Dendritic cell treated with granulocyte-macrophage colony-stimulating factor and Interleukin-4, amounts not matched to agents 40 ng/mL and 50 ng/mL, for 4 days (primary cell): ENCODE measurements around the gene ENTPD2.
A peak's percentile ranks its signal among the peaks of the same experiment; 100 is the strongest.

ENCODE experiments used
- H3K27ac Mint-ChIP-seq: one replicate; pipeline ENCODE4 v1.8.0; 2022; ENCODE audit warnings: mild to moderate bottlenecking, mixed read lengths
- H3K27me3 Mint-ChIP-seq: one replicate; pipeline ENCODE4 v1.8.0; 2022; ENCODE audit warnings: mild to moderate bottlenecking, mixed read lengths
- H3K36me3 Mint-ChIP-seq: one replicate; pipeline ENCODE4 v1.8.0; 2022; ENCODE audit warnings: low read depth, mixed read lengths
- H3K4me1 Mint-ChIP-seq: one replicate; pipeline ENCODE4 v1.8.0; 2022; ENCODE audit warnings: low read depth, mixed read lengths
- H3K4me3 Mint-ChIP-seq: one replicate; pipeline ENCODE4 v1.8.0; 2022; ENCODE audit warnings: mild to moderate bottlenecking, moderate library complexity, mixed read lengths
- H3K9me3 Mint-ChIP-seq: one replicate; pipeline ENCODE4 v1.8.0; 2022; ENCODE audit warnings: mixed read lengths
- intact Hi-C: fragments of 100-400 bp; cut with micrococcal nuclease; formaldehyde crosslinking; loops from one replicate; pipeline ENCODE4 v1.15.0; 2022

ENTPD2 gene

DNA sequence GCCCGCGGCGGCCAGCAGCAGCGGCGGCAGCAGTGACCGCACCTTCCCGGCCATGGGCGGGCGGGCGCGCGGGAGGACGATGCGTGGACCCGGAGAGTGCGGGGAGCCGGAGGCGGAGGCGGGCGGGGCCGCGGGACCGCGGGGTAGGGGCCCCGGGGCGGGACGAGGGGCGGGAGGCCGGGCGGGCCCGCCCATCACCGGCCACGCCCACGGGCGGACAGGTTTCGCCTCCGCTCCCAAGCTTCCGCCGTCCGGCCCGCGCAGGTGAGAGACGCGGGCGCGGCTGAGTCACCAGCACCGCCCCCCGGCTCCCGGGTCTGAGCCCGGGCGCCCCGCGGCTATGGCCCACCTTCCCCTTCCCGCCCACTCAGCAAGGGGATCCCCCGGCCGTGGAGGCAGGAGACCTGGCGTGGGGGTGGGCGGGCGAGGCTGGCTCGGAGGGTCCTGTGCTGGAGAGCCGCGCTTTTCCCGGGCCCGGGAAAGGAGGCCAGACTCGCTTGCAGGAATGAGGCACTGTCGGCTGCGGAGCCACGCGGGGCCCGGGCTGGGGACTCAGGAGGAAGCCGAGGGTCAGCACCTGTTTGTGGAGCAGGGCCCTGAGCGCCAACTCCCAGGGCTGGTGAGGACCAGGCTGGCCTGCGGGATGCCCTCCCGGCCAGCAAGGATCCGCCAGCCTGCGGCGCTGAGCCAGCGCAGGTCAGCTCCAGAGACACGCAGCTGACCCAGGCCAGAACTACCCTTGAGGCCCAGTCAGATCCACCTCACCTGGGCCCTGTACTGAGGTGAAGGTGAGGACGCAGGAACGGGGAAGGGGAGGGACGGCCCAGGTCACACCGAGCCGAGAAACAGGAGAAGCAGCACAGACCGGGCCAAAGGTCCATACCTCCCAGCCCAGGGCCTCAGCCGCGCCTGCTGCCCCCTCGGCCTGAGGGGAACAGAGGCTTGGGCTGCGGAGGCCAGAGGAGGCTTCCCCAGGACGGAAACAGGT is at the start of gene ENTPD2:
Gene ENTPD2, minus strand, starts transcription at position 118 of the 988 bp plus-strand sequence. Its CDS starts 64 bp downstream, at position 54.
- Mint-ChIP-seq H3K9me3 (no peaks in the 10 kb centered on the region), H3K4me1 (peaks cover 6% of the 10 kb centered on the region), H3K27ac (no peak within 1 kb of the TSS), H3K27me3 (peaks cover 82% of the 10 kb centered on the region), H3K36me3 (no peaks in the 10 kb centered on the region), H3K4me3 (peak within 1 kb of the TSS; percentile 9)
- intact Hi-C loops = no loop called here

DNA sequence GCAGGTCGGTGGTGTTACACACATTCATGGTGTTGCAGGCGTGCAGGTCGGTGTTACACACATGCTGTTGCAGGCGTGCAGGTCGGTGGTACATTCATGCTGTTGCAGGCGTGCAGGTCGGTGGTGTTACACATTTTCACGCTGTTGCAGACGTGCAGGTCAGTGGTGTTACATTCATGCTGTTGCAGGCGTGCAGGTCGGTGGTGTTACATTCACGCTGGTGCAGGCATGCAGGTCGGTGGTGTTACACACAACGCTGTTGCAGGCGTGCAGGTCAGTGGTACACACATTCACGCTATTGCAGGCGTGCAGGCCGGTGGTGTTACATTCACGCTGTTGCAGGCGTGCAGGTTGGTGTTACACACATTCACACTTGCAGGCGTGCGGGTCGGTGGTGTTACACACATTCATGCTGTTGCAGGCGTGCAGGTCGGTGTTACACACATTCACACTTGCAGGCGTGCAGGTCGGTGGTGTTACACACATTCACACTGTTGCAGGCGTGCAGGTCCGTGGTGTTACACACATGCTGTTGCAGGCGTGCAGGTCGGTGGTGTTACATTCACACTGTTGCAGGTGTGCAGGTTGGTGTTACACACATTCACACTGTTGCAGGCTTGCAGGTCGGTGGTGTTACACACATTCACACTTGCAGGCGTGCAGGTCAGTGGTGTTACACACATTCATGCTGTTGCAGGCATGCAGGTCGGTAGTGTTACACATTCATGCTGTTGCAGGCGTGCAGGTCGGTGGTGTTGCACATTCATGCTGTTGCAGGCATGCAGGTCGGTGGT is 49.5 kb upstream of the ENTPD2 start:
- H3K27ac Mint-ChIP-seq = no peak overlapping the region
- H3K4me3 Mint-ChIP-seq = no peak overlapping the region
- intact Hi-C loops = no loop called here
- H3K36me3 Mint-ChIP-seq = no peaks in the 10 kb centered on the region
- no peaks in the 10 kb centered on the region for H3K27me3 Mint-ChIP-seq
- H3K4me1 Mint-ChIP-seq = no peaks in the 10 kb centered on the region
- no peaks in the 10 kb centered on the region for H3K9me3 Mint-ChIP-seq

GRCh38 chr9:137099231-137099630 is 45.4 kb upstream of the ENTPD2 start:
- Mint-ChIP-seq H3K27ac (no peak overlapping the region), H3K4me3 (no peak overlapping the region), H3K27me3 (no peaks in the 10 kb centered on the region), H3K36me3 (peaks cover 7% of the 10 kb centered on the region), H3K9me3 (no peaks in the 10 kb centered on the region), H3K4me1 (no peaks in the 10 kb centered on the region)
- intact Hi-C loops = no loop called here

GRCh38 chr9:137097761-137098462 is 44.1 kb upstream of the ENTPD2 start:
- intact Hi-C loops = no loop called here
- no peaks in the 10 kb centered on the region for H3K4me1 Mint-ChIP-seq
- H3K4me3 Mint-ChIP-seq = no peak overlapping the region
- H3K9me3 Mint-ChIP-seq = no peaks in the 10 kb centered on the region
- peaks cover 20% of the 10 kb centered on the region for H3K36me3 Mint-ChIP-seq
- H3K27me3 Mint-ChIP-seq = no peaks in the 10 kb centered on the region
- no peak overlapping the region for H3K27ac Mint-ChIP-seq

GRCh38 chr9:137096785-137097546 is 43.1 kb upstream of the ENTPD2 start:
- Mint-ChIP-seq H3K27me3 (no peaks in the 10 kb centered on the region), H3K9me3 (no peaks in the 10 kb centered on the region), H3K27ac (no peak overlapping the region), H3K4me1 (no peaks in the 10 kb centered on the region), H3K4me3 (no peak overlapping the region), H3K36me3 (peaks cover 30% of the 10 kb centered on the region)
- intact Hi-C loops = no loop called here

DNA sequence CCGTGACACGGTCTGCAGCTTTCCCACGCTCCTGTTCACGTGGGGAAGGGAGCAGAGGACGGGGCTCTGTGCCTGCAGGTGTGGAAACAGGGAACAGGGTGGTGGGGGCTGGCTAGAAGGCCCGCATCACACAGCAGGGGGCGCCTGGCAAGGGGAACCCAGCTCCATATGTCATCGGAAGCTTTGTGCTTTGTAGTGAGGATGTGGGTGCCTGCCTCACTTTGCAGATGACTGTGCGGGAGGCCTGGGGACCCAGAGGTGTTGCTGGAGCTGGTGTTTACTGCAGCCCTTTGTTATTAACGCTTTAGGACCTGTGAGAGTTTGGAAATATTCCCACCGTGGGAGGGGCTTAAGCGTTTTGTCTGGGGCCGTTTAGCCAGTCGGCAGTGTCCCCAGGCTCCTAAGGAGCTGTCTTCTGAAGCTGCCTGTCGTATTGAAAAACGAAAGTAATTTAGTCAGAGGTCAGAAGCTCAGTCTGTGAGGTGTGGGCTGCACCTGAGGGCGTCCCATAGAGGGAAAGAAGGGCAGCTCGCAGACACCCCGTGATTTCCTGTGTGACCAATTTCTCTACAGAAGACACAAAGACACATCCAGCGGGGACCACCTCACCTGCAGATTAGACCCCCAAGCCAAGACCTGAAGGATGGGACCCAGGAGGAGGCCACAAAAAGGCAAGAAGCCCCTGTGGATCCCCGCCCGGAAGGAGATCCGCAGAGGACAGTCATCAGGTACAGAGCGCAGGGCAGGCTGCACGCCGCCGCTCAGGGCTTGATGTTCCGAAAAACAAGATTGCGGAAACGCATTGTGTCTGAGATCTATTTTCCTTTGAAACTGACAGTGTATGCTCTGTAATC is 42.0 kb upstream of the ENTPD2 start:
- peaks cover 41% of the 10 kb centered on the region for H3K36me3 Mint-ChIP-seq
- intact Hi-C loops = no loop called here

GRCh38 chr9:137089232-137089947 is 35.5 kb upstream of the ENTPD2 start:
- intact Hi-C loops = no loop called here
- no peaks in the 10 kb centered on the region for H3K27me3 Mint-ChIP-seq
- H3K27ac Mint-ChIP-seq = peak overlapping the region; percentile 14
- H3K9me3 Mint-ChIP-seq = no peaks in the 10 kb centered on the region
- peaks cover 65% of the 10 kb centered on the region for H3K36me3 Mint-ChIP-seq
- H3K4me1 Mint-ChIP-seq = peaks cover 44% of the 10 kb centered on the region
- no peak overlapping the region for H3K4me3 Mint-ChIP-seq

More for the DNA sequence above, 42.0 kb upstream of the ENTPD2 start:
- no peak overlapping the region for H3K4me3 Mint-ChIP-seq
- H3K4me1 Mint-ChIP-seq = no peaks in the 10 kb centered on the region
- no peak overlapping the region for H3K27ac Mint-ChIP-seq
- no peaks in the 10 kb centered on the region for H3K27me3 Mint-ChIP-seq
- H3K9me3 Mint-ChIP-seq = no peaks in the 10 kb centered on the region

GRCh38 chr9:137088121-137088520 is 34.3 kb upstream of the ENTPD2 start:
- Mint-ChIP-seq H3K27me3 (no peaks in the 10 kb centered on the region), H3K4me1 (peaks cover 54% of the 10 kb centered on the region), H3K9me3 (no peaks in the 10 kb centered on the region), H3K4me3 (peak overlapping the region; percentile 84), H3K36me3 (peaks cover 65% of the 10 kb centered on the region), H3K27ac (peak overlapping the region; percentile 97)
- intact Hi-C loops = no loop called here

DNA sequence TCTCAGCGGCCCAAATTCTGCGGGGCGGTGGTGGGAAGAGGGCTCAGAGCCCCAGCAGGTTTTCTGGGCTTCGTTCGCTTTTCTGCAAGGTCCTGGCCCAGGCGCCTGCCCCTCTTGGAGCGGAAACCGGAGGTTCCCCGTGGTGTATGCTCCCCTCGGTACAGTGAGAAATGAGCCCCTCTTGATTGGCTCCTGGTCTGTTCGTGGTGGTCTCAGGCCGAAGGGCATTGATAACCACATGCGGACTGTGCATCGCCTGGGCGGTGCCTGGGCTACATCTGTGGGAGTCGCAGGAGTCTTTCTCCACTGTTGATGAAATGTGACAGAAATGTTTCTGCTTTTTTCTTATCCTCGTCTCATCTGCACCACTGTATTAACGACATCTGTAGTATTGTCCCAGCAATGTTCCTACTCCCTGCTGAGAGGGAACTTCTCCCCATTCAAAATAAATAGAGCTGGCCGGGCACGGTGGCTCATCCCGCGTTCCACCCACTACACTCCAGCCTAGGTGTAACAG is 33.6 kb upstream of the ENTPD2 start:
- Mint-ChIP-seq H3K27ac (peak overlapping the region; percentile 97), H3K9me3 (no peaks in the 10 kb centered on the region), H3K4me3 (peak overlapping the region; percentile 84), H3K4me1 (peaks cover 60% of the 10 kb centered on the region), H3K27me3 (no peaks in the 10 kb centered on the region), H3K36me3 (peaks cover 65% of the 10 kb centered on the region)
- intact Hi-C loops = no loop called here

DNA sequence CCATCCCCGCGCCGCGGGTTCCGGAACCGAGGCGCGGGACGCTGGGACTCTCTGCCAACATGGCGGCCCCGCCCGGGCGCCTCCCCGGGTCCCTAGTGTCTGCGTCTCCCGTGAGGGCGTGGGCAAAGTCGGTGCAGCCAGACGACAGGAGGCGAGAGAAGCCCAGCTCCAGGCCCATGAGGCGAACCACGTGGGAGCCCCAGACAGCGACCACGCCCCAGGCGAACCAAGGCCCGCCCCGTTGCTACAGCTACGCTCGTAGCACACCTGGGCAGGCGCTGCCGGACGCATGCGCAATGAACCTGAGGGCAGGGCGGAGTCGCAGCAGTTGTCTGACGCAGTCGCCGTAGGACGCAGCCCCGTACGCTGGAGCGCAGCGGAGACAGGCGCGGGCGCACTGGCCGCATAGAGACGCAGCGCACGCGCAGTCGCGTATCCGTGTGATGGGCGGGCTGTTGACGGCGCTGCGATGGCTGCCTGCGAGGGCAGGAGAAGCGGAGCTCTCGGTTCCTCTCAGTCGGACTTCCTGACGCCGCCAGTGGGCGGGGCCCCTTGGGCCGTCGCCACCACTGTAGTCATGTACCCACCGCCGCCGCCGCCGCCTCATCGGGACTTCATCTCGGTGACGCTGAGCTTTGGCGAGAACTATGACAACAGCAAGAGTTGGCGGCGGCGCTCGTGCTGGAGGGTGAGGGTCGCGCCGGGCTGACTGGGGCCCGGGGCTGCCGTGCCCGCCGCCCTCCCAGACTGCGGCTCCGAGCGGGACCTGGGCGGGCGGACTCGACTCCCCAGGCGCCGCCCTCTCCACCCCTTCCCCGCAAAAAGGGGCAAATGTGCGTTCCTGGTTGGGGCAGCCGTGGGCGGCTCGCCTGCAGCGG is 32.9 kb upstream of the ENTPD2 start, which contains the start of gene MAN1B1:
Gene MAN1B1, plus strand, starts transcription at position 455 of the 878 bp plus-strand sequence. Its CDS starts 15 bp downstream, at position 470.
- peaks cover 65% of the 10 kb centered on the region for H3K36me3 Mint-ChIP-seq
- peak within 1 kb of the TSS; percentile 84 for H3K4me3 Mint-ChIP-seq
- H3K27ac Mint-ChIP-seq = peak within 1 kb of the TSS; percentile 97
- intact Hi-C loops = loop anchor here (1.0 kb wide), 1 partner anchor 28 kb away; the partner anchor contains the start of gene DPP7
- no peaks in the 10 kb centered on the region for H3K9me3 Mint-ChIP-seq
- H3K4me1 Mint-ChIP-seq = peaks cover 67% of the 10 kb centered on the region
- no peaks in the 10 kb centered on the region for H3K27me3 Mint-ChIP-seq

- Mint-ChIP-seq H3K4me1 (peaks cover 71% of the 10 kb centered on the region), H3K27ac (peak overlapping the region; percentile 97), H3K9me3 (no peaks in the 10 kb centered on the region), H3K36me3 (peaks cover 65% of the 10 kb centered on the region), H3K27me3 (no peaks in the 10 kb centered on the region), H3K4me3 (peak overlapping the region; percentile 84)
- intact Hi-C loops = loop anchor here (1.0 kb wide), 2 partner anchors 9 to 28 kb away; partner anchors contain the start of genes DPP7 and UAP1L1
These were observed 32.2 kb upstream of the ENTPD2 start for GRCh38 chr9:137085920-137086530.
